H1 (cell line): ENCODE results near the gene DUSP7.

Experiments used
- CEBPB ChIP-seq: IDR thresholded peaks from 2 replicates; pipeline ENCODE4 v1.6.1; 2012; ENCODE audit warnings: low read depth, low read length
- HDAC6 ChIP-seq: IDR thresholded peaks from one replicate; pipeline ENCODE4 v1.7.1; 2012; ENCODE audit warnings: low read depth, mild to moderate bottlenecking, inconsistent platforms, low read length, moderate library complexity
- MAX ChIP-seq: IDR thresholded peaks from 2 replicates; pipeline ENCODE4 v1.6.1; 2012; ENCODE audit warnings: inconsistent platforms
- POLR2A ChIP-seq, 2 experiments: IDR thresholded peaks; 1 replicate in 1 of 2; 2 replicates in 1 of 2; pipeline ENCODE4 v1.6.1; 2011; ENCODE audit warnings: low read depth in 2 of 2, low read length in 2 of 2, mild to moderate bottlenecking in 2 of 2; ENCODE audit errors: control extremely low read depth in 1 of 2
- POLR2AphosphoS5 ChIP-seq: IDR thresholded peaks from 2 replicates; pipeline ENCODE4 v1.6.1; 2011; ENCODE audit warnings: low read depth, low read length
- RAD21 ChIP-seq, 2 experiments: IDR thresholded peaks in 1 of 2; conservative IDR thresholded peaks in 1 of 2; 2 replicates each; pipeline ENCODE4 v1.6.1; 2011; ENCODE audit warnings: low read depth in 2 of 2, low read length in 2 of 2, improper control_type of control experiment in 1 of 2, inconsistent platforms in 1 of 2, mild to moderate bottlenecking in 1 of 2, moderate library complexity in 1 of 2
- RFX5 ChIP-seq: IDR thresholded peaks from 2 replicates; pipeline ENCODE4 v1.6.1; 2011; ENCODE audit warnings: low read depth, low read length, improper control_type of control experiment, borderline replicate concordance
- RXRA ChIP-seq: IDR thresholded peaks from 2 replicates; pipeline ENCODE4 v1.6.1; 2011; ENCODE audit warnings: low read depth, mild to moderate bottlenecking, low read length, moderate library complexity; ENCODE audit not compliant: insufficient read depth
- TF ChIP-seq, protein P1 (sequence below), 3 experiments: IDR thresholded peaks; 1 replicate in 2 of 3; 2 replicates in 1 of 3; pipeline versions ENCODE4 v1.5.1 to v1.6.1; 2011; ENCODE audit warnings: low read length in 3 of 3, mild to moderate bottlenecking in 3 of 3, inconsistent platforms in 2 of 3, low read depth in 1 of 3, moderate library complexity in 1 of 3; ENCODE audit not compliant: insufficient read depth in 1 of 3; ENCODE audit errors: control extremely low read depth in 1 of 3
- TF ChIP-seq, protein P2 (sequence below): IDR thresholded peaks from 2 replicates; pipeline ENCODE4 v1.6.1; 2012; ENCODE audit warnings: inconsistent platforms

- TF ChIP-seq, protein P1, sequence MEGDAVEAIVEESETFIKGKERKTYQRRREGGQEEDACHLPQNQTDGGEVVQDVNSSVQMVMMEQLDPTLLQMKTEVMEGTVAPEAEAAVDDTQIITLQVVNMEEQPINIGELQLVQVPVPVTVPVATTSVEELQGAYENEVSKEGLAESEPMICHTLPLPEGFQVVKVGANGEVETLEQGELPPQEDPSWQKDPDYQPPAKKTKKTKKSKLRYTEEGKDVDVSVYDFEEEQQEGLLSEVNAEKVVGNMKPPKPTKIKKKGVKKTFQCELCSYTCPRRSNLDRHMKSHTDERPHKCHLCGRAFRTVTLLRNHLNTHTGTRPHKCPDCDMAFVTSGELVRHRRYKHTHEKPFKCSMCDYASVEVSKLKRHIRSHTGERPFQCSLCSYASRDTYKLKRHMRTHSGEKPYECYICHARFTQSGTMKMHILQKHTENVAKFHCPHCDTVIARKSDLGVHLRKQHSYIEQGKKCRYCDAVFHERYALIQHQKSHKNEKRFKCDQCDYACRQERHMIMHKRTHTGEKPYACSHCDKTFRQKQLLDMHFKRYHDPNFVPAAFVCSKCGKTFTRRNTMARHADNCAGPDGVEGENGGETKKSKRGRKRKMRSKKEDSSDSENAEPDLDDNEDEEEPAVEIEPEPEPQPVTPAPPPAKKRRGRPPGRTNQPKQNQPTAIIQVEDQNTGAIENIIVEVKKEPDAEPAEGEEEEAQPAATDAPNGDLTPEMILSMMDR (IDR thresholded peaks at IDR 0.05; ENCODE audit: control extremely low read depth in 1 of 3, insufficient read depth in 1 of 3, low read depth in 1 of 3, low read length in 3 of 3) = no peak
- TF ChIP-seq, protein P2, sequence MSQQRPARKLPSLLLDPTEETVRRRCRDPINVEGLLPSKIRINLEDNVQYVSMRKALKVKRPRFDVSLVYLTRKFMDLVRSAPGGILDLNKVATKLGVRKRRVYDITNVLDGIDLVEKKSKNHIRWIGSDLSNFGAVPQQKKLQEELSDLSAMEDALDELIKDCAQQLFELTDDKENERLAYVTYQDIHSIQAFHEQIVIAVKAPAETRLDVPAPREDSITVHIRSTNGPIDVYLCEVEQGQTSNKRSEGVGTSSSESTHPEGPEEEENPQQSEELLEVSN = peak; percentile 42; the same call in 1 of the 2 replicates
- TF ChIP-seq POLR2AphosphoS5 (no peak), RFX5 (no peak), RAD21 (IDR thresholded peaks at IDR 0.05 in 1 of 2, conservative IDR thresholded peaks at IDR 0.05 in 1 of 2; ENCODE audit: low read depth in 2 of 2, low read length in 2 of 2) (no peak), POLR2A (IDR thresholded peaks at IDR 0.05; ENCODE audit: control extremely low read depth in 1 of 2, low read depth in 2 of 2, low read length in 2 of 2) (no peak), MAX (no peak), RXRA (no peak), HDAC6 (no peak), CEBPB (no peak)
Observed at GRCh38 chr3:52019352-52020080, 36.9 kb downstream of the DUSP7 start.
